ENCODE data around the gene CCNJ. TPM values are rescaled to one million over a fixed set of nuclear protein-coding genes. Genes with fewer than 3 reads are reported as not detected.
A peak's percentile ranks its signal among the peaks of the same experiment; 100 is the strongest.

The CCNJ gene
- total and polyA plus RNA-seq, 9 of the 15 experiments (the other 6 are each of a cell fraction or from before 2014, with no cell fraction given) = 0.69 to 15.7 (median 9.2) TPM

GRCh38 chr10:96044736-96045135 is 1.4 kb downstream of the CCNJ start:
- Histone ChIP-seq H3K27ac (ENCODE audit: extremely low read depth, low read depth, low read length) (peak overlapping the region; percentile 89), H3K4me3 (peak overlapping the region; percentile 75), H4K20me1 (replicated peaks; ENCODE audit: control insufficient read depth, insufficient read depth, low read length) (0 out of 2 replicates have a peak, but pooled peaks cover 4% of the 10 kb centered on the region), H2AFZ (ENCODE audit: low read depth, low read length) (peak overlapping the region; percentile 95; the same call in 1 of the 2 replicates), H3K4me1 (replicated peaks in 1 of 2; ENCODE audit: control insufficient read depth in 2 of 2, insufficient read depth in 2 of 2, low read length in 2 of 2) (peaks cover 11 to 16% of the 10 kb centered on the region in 2 experiments; a peak in 4 of 5 replicates), H3K27me3 (ENCODE audit: control insufficient read depth in 2 of 2, insufficient read depth in 2 of 2, low read length in 2 of 2) (no peaks in the 10 kb centered on the region), H3K4me2 (ENCODE audit: insufficient read depth, low read length) (peak overlapping the region; percentile 84), H3K9me1 (ENCODE audit: control insufficient read depth, insufficient read depth, low read length) (no peaks in the 10 kb centered on the region), H3K9ac (ENCODE audit: insufficient read depth in 1 of 2, low read depth in 2 of 2, low read length in 2 of 2) (peak overlapping the region; percentile 89 to 98; a peak in 3 of 4 replicates), H3K36me3 (ENCODE audit: control insufficient read depth, insufficient read depth, low read length) (peaks cover 29% of the 10 kb centered on the region; the same call in 2 of the 3 replicates), H3K9me3 (replicated peaks; ENCODE audit: control insufficient read depth, insufficient read depth, low read depth, low read length) (no peaks in the 10 kb centered on the region), H3K79me2 (ENCODE audit: control insufficient read depth, insufficient read depth, low read length) (peaks cover 66% of the 10 kb centered on the region)
- POLR2A ChIA-PET = interaction anchor here (1.8 to 2.9 kb wide), 2 partner anchors 12 to 85 kb away, joined by 4 to 17 read pairs; partner anchors contain the start of gene ZNF518A
- in situ Hi-C loops (cut with MboI) (loop anchor here (5.0 kb wide), 1 partner anchor 88 kb away; the partner anchor contains the start of gene ZNF518A), intact Hi-C loops (cut with micrococcal nuclease) (loop anchor here (5.0 to 10.0 kb wide), 2 partner anchors 108 to 180 kb away; no protein-coding TSS in a partner anchor)
- FAIRE-seq (peak; percentile 63), ATAC-seq (peak; percentile 12; the same call in 1 of the 3 replicates), DNase-seq (ENCODE audit: extremely low read depth in 1 of 4, low spot score in 3 of 4) (peak in 1 of 4 experiments; percentile 37)
- CTCF ChIA-PET (ENCODE audit: low intra/inter-chr PET ratio) = no interaction called here
- WGBS (ENCODE audit: insufficient coverage, low coverage, missing lambda C conversion rate) = 2% methylated on average over 8 of the region's 8 CpGs
- BruUV-seq (replicated peaks) = TSS peak; percentile 29
- TF ChIP-seq DACH1 (IDR thresholded peaks at IDR 0.05; ENCODE audit: partially characterized antibody) (peak; percentile 23), NFIX (CRISPR knock-in tag; IDR thresholded peaks at IDR 0.05; ENCODE audit: low read depth) (no peak), BHLHE40 (IDR thresholded peaks at IDR 0.05; ENCODE audit: low read length) (no peak), CBFA2T3 (IDR thresholded peaks at IDR 0.05) (peak; percentile 50), MXI1 (IDR thresholded peaks at IDR 0.05; ENCODE audit: low read depth, low read length) (no peak), ZNF583 (CRISPR knock-in tag; IDR thresholded peaks at IDR 0.05) (no peak), DPF2 (IDR thresholded peaks at IDR 0.05) (peak; percentile 27; the same call in 1 of the 2 replicates), FIP1L1 (IDR thresholded peaks at IDR 0.05; ENCODE audit: low read depth, low read length, poor library complexity, severe bottlenecking) (no peak), ZNF57 (CRISPR knock-in tag; IDR thresholded peaks at IDR 0.05) (no peak), HDAC3 (IDR thresholded peaks at IDR 0.05; ENCODE audit: borderline replicate concordance, partially characterized antibody) (no peak)
- TF ChIP-seq, protein P1, sequence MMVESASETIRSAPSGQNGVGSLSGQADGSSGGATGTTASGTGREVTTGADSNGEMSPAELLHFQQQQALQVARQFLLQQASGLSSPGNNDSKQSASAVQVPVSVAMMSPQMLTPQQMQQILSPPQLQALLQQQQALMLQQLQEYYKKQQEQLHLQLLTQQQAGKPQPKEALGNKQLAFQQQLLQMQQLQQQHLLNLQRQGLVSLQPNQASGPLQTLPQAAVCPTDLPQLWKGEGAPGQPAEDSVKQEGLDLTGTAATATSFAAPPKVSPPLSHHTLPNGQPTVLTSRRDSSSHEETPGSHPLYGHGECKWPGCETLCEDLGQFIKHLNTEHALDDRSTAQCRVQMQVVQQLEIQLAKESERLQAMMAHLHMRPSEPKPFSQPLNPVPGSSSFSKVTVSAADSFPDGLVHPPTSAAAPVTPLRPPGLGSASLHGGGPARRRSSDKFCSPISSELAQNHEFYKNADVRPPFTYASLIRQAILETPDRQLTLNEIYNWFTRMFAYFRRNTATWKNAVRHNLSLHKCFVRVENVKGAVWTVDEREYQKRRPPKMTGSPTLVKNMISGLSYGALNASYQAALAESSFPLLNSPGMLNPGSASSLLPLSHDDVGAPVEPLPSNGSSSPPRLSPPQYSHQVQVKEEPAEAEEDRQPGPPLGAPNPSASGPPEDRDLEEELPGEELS (CRISPR knock-in tag; IDR thresholded peaks at IDR 0.05; ENCODE audit: borderline replicate concordance) = no peak
- TF ChIP-seq, protein P2, sequence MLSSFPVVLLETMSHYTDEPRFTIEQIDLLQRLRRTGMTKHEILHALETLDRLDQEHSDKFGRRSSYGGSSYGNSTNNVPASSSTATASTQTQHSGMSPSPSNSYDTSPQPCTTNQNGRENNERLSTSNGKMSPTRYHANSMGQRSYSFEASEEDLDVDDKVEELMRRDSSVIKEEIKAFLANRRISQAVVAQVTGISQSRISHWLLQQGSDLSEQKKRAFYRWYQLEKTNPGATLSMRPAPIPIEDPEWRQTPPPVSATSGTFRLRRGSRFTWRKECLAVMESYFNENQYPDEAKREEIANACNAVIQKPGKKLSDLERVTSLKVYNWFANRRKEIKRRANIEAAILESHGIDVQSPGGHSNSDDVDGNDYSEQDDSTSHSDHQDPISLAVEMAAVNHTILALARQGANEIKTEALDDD (IDR thresholded peaks at IDR 0.05) = peak; percentile 62; the same call in 1 of the 2 replicates
- TF ChIP-seq, protein P3, sequence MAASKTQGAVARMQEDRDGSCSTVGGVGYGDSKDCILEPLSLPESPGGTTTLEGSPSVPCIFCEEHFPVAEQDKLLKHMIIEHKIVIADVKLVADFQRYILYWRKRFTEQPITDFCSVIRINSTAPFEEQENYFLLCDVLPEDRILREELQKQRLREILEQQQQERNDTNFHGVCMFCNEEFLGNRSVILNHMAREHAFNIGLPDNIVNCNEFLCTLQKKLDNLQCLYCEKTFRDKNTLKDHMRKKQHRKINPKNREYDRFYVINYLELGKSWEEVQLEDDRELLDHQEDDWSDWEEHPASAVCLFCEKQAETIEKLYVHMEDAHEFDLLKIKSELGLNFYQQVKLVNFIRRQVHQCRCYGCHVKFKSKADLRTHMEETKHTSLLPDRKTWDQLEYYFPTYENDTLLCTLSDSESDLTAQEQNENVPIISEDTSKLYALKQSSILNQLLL (CRISPR knock-in tag; IDR thresholded peaks at IDR 0.05; ENCODE audit: borderline replicate concordance) = no peak

Data from K562 (cell line).